Ishikawa (cell line): ENCODE measurements around the gene STEAP3.

ENCODE experiments used
- CEBPB ChIP-seq: IDR thresholded peaks from 2 replicates; pipeline ENCODE4 v1.6.1; 2012
- CREB1 ChIP-seq: IDR thresholded peaks from 2 replicates; pipeline ENCODE4 v1.6.1; 2012; ENCODE audit warnings: low read depth
- EGR1 ChIP-seq: IDR thresholded peaks from 2 replicates; pipeline ENCODE4 v1.6.1; 2012
- EP300 ChIP-seq: IDR thresholded peaks from 2 replicates; pipeline ENCODE4 v1.6.1; 2012; ENCODE audit warnings: borderline replicate concordance
- FOXM1 ChIP-seq: IDR thresholded peaks from 2 replicates; pipeline ENCODE4 v1.6.1; 2012; ENCODE audit warnings: low read depth, borderline replicate concordance
- NFIC ChIP-seq: IDR thresholded peaks from 2 replicates; pipeline ENCODE4 v1.6.1; 2012
- RAD21 ChIP-seq: IDR thresholded peaks from 2 replicates; pipeline ENCODE4 v1.6.1; 2012; ENCODE audit warnings: low read depth
- REST ChIP-seq: IDR thresholded peaks from 2 replicates; pipeline ENCODE4 v1.6.1; 2012; ENCODE audit warnings: low read depth, mild to moderate bottlenecking
- TAF1 ChIP-seq: IDR thresholded peaks from 2 replicates; pipeline ENCODE4 v1.6.1; 2012; ENCODE audit warnings: low read depth, mild to moderate bottlenecking
- TCF12 ChIP-seq: IDR thresholded peaks from 2 replicates; pipeline ENCODE4 v1.6.1; 2012; ENCODE audit warnings: low read depth
- TEAD4 ChIP-seq: IDR thresholded peaks from 2 replicates; pipeline ENCODE4 v1.6.1; 2012
- YY1 ChIP-seq: IDR thresholded peaks from 2 replicates; pipeline ENCODE4 v1.6.1; 2012; ENCODE audit warnings: low read depth
- ZBTB7A ChIP-seq: IDR thresholded peaks from 2 replicates; pipeline ENCODE4 v1.6.1; 2012; ENCODE audit warnings: low read depth
- TF ChIP-seq, protein P1 (sequence below): IDR thresholded peaks from 2 replicates; pipeline ENCODE4 v1.6.1; 2012
- TF ChIP-seq, protein P2 (sequence below): IDR thresholded peaks from 2 replicates; pipeline ENCODE4 v1.6.1; 2012

STEAP3 gene

GRCh38 chr2:119177171-119177837, 46.3 kb upstream of the STEAP3 start:
- TF ChIP-seq, protein P1, sequence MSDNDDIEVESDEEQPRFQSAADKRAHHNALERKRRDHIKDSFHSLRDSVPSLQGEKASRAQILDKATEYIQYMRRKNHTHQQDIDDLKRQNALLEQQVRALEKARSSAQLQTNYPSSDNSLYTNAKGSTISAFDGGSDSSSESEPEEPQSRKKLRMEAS = no peak
- no peak for TF ChIP-seq FOXM1
- TF ChIP-seq TEAD4 = no peak
- no peak for TF ChIP-seq ZBTB7A
- TF ChIP-seq, protein P2, sequence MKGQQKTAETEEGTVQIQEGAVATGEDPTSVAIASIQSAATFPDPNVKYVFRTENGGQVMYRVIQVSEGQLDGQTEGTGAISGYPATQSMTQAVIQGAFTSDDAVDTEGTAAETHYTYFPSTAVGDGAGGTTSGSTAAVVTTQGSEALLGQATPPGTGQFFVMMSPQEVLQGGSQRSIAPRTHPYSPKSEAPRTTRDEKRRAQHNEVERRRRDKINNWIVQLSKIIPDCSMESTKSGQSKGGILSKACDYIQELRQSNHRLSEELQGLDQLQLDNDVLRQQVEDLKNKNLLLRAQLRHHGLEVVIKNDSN = no peak
- no peak for TF ChIP-seq CREB1
- TF ChIP-seq EGR1 = no peak

- TF ChIP-seq CEBPB = no peak
- TF ChIP-seq TAF1 = no peak
- TF ChIP-seq EP300 = no peak
- no peak for TF ChIP-seq FOXM1
- TF ChIP-seq CREB1 = no peak
- no peak for TF ChIP-seq ZBTB7A
- TF ChIP-seq, protein P1 = no peak
- TF ChIP-seq NFIC = no peak
- TF ChIP-seq, protein P2 = no peak
- no peak for TF ChIP-seq TCF12
- TF ChIP-seq RAD21 = no peak
- no peak for TF ChIP-seq EGR1
- no peak for TF ChIP-seq TEAD4
These were observed 45.8 kb upstream of the STEAP3 start for GRCh38 chr2:119177838-119178190.

GRCh38 chr2:119178776-119179175, 44.9 kb upstream of the STEAP3 start:
- TF ChIP-seq, protein P1 = no peak
- no peak for TF ChIP-seq TAF1
- TF ChIP-seq TEAD4 = no peak
- TF ChIP-seq REST = no peak
- no peak for TF ChIP-seq RAD21
- no peak for TF ChIP-seq CEBPB
- no peak for TF ChIP-seq FOXM1
- TF ChIP-seq NFIC = no peak
- no peak for TF ChIP-seq YY1
- no peak for TF ChIP-seq EP300

DNA sequence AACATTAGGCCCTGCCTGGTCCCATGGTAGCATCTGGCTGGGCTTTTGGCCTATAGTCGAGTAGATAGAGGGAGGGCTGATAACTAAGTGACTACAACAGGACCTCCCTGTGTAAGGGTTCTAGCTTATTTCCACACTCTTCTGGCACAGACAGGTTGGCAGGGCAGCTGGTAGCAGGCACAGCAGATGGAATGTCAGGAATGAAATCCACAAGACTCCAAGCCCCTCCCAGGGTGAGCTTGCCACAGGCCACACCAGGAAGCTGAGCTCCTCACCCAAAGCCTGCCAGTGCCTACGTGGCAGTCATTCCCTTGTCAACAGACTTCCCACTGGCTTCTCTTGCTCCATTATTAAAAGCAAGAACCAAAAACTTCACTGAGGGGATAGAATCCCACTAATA, 44.4 kb upstream of the STEAP3 start:
- no peak for TF ChIP-seq CEBPB
- TF ChIP-seq TEAD4 = peak; percentile 28; the same call in 1 of the 2 replicates
- no peak for TF ChIP-seq RAD21
- no peak for TF ChIP-seq NFIC

DNA sequence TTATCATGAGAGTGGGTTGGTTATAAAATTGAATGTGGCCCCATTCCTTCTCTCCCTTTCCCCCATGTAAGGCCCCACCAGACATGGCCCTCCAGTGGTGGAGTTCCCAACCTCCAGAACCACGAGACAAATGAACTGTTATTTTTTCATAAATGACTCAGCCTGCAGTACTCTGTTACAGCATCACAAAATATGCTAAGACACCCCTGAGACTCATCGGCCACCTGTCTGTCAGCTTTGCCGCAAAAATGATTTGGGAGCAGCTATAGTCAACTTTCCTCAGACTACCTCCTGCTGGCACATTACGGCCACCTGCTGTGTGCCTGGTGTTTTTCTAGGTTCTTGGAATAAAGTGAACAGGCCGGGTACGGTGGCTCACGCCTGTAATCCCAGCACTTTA, 43.6 kb upstream of the STEAP3 start:
- TF ChIP-seq NFIC = no peak
- no peak for TF ChIP-seq TEAD4

DNA sequence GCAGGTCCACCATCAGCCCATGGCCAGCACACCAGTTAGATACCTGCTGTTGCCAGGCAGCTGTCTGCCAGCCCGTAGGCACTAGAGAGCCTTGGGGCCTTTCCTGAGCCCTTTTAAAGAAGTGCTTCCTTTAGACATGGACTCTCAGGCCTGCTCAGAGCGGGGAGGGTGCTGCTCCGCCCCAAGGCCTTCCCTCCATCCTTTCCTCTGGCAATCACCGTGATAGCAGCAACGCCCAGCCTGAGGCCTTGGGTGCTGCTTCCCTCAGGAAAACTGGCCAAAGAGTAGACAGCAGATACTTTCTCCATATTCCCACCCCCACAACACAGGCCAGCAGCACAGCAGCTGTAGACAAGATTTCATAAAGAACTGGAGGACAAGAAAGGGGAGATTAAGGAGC, 42.7 kb upstream of the STEAP3 start:
- TF ChIP-seq RAD21 (no peak), TCF12 (no peak), TAF1 (no peak), YY1 (no peak), CREB1 (no peak), NFIC (no peak), ZBTB7A (no peak), TEAD4 (no peak), REST (no peak), FOXM1 (no peak), CEBPB (no peak), EP300 (no peak), EGR1 (no peak)
- TF ChIP-seq, protein P2 = no peak
- TF ChIP-seq, protein P1 = no peak
